Cardiac fibroblast (primary cell): ENCODE results near the gene MRPL55.

Source experiments
- DNase-seq, 2 donors: peaks; one replicate each; pipeline versions ENCODE4 v3.0.0 to v3.0.0-alpha.2; 2010; ENCODE audit warnings: low read depth in 2 of 2
- H3K4me3 ChIP-seq, 2 donors: replicated peaks in 1 of 2; 1 replicate in 1 of 2; 2 replicates in 1 of 2; pipeline ENCODE4 v1.5.1; 2011; ENCODE audit warnings: low read depth in 2 of 2, low read length in 2 of 2, mild to moderate bottlenecking in 2 of 2, moderate library complexity in 1 of 2
- CTCF ChIP-seq: IDR thresholded peaks from one replicate; pipeline ENCODE4 v1.5.1; 2011; ENCODE audit warnings: low read depth, mild to moderate bottlenecking, low read length, inconsistent platforms

The MRPL55 gene

GRCh38 chr1:228084325-228084724, 24.8 kb downstream of the MRPL55 start:
- no peak for TF ChIP-seq CTCF
- peak overlapping the region; percentile 78 to 95 for H3K4me3 ChIP-seq
- DNase-seq = peak; percentile 74 to 91

- peak overlapping the region; percentile 78 to 95 for H3K4me3 ChIP-seq
- peak; percentile 34 to 43 for DNase-seq
- TF ChIP-seq CTCF = no peak
Measured at GRCh38 chr1:228083871-228084278, 25.2 kb downstream of the MRPL55 start.

GRCh38 chr1:228082918-228083870, 25.9 kb downstream of the MRPL55 start:
- peak; percentile 43 to 52 for DNase-seq
- peak overlapping the region; percentile 78 to 95 for H3K4me3 ChIP-seq
- no peak for TF ChIP-seq CTCF

- peak within 1 kb of the TSS; percentile 88 to 95 for H3K4me3 ChIP-seq
- TF ChIP-seq CTCF = no peak
- DNase-seq = peak; percentile 92 to 96
Measured at GRCh38 chr1:228082214-228082917, 26.7 kb downstream of the MRPL55 start, which contains the start of gene ARF1. ARF1 (plus strand) TSS chr1:228082708; CDS start chr1:228097115, 14,407 bp downstream.

- H3K4me3 ChIP-seq = peak overlapping the region; percentile 82 to 88
- no peak for TF ChIP-seq CTCF
- peak in 1 of 2 donors; percentile 16 for DNase-seq
Measured at GRCh38 chr1:228081578-228082213, 27.4 kb downstream of the MRPL55 start.

- DNase-seq = no peak
- TF ChIP-seq CTCF = no peak
- H3K4me3 ChIP-seq = peak overlapping the region; percentile 82 to 88
Measured at GRCh38 chr1:228081144-228081543, 28.0 kb downstream of the MRPL55 start.
